HG02763 (cell line): ENCODE results near the gene CTDP1.

Experiments
- ATAC-seq: cut with Tn5 transposase; IDR thresholded peaks from one replicate; pipeline ENCODE4 v1.9.1; 2021; ENCODE audit warnings: mild to moderate bottlenecking, moderate library complexity; ENCODE audit not compliant: unreplicated experiment

CTDP1 gene

DNA sequence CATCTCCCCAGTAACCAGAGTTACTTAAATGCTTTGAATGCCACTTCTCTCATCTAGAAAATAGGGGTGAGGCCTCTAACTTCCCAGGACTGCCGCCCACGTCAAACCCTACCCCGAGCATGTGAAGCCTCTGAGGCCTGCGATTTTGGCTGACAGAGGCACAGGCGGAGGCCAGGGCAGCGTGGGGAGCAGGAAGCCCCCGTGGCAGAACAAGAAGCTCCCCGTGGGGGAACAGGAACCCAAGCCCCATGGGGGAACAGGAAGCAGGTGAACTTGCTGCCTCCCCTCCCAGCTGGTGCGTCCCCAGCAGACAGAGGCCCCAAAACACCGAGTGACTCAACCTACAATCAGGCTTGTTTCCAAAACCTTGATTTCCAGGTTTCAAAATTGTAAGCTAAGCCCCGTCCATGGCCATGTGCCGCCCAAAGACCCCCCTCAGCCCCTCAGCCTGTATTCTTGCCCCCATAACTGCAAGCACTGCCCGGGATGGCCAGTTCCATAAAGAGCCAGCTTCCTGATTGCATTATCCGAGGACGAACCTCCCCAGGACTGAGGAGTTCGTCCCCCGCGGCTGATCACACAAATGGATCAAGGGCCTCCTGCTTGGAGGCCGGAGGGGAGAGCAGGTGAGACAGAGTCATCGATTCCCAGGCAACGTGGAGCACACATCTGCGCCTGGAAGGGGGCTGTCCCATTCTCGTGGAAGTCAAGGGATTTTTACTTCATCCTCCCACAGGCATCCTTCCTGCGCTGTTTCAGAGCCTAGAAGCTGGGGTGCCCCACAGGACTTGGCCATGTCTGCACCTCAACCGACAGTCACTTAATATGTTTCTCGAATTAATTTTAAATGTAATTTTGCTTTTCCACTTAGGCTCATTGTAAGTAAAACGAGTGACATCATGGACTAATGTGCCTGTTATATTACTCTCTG lies 36.3 kb upstream of the CTDP1 start:
- ATAC-seq: no peak

DNA sequence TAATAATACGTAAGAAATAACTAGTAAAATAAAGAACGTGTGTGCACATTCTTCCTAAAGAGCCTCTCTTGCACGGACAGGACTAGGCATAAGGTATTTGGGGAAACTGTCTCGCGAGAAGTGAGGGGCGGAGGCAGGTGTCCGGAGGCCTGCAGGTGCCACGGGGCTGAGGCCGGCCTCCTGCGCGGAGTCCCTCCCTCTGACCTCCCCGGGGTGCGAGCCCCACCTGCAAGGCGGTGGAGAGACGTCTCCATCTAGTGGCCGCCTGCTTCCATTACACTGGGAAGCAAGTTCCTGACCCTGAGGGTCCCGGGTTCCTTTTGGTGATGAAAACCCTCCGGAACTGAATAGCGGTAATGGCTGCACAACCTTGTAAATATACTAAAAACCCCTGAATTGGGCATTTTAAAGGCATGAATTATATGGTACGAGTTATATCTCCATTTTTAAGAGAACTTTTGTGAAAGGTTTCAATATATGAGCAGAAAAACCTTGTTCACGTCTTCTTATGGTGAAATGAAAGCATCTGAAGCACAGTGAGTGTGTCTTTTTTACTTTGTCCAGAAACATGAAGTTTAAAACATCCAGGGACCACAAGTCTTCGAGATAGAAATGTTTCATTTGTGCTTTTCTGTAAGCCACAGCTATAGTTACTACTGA lies 35.5 kb upstream of the CTDP1 start:
- no peak for ATAC-seq

- no peak for ATAC-seq
These were observed 34.9 kb upstream of the CTDP1 start for GRCh38 chr18:79644666-79645057.

DNA sequence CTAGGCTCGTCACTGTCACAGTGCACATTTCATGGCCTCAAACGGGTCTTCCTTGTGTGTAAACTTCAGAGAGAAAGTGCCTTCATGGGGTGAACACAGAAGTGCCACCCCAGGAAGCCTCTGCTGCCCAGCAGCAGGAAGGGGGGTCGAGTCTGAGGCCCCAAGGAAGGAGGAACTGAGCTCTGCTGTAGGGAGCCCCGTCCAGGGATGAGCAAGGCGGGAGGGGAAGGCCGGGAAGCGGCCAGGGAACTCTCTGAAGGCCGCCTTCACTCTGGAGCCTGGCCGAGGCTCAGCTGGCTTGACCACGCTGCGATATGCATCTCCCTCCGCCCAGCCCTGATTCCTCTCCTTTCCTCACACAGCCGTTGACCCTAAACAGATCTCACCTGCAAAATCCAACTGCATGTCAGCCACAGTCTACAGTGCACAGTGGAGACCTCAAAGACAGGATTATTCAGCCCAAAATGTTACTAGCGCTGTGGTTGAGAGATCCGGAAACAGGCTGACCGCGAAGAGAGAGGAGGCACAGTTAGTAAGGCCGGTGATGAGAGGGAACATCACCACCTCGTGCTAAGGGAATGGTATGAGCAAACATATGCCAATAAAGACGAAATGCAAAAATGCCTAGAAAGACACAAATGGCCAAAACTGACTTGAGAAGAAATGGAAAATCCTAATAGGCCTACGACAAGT lies 34.2 kb upstream of the CTDP1 start:
- ATAC-seq: no peak

DNA sequence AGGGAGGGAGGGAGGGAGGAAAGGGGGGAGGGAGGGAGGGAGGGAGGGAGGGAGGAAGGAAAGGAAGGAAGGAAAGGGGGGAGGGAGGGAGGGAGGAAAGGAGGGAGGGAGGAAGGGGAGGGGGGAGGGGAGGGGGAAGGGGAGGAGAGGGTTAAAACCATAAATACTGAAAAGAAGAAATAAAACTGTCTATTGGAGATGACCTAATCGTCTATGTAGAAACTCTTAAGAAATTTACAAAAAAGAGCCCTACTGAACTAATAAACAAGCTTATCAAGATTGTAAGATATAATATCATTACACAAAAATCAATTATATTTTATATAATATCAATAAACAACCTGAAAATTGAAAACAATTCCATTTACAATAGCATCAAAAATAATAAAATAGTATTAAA lies 32.3 kb upstream of the CTDP1 start:
- no peak for ATAC-seq

GRCh38 chr18:79650959-79651358 lies 28.6 kb upstream of the CTDP1 start:
- ATAC-seq: no peak

DNA sequence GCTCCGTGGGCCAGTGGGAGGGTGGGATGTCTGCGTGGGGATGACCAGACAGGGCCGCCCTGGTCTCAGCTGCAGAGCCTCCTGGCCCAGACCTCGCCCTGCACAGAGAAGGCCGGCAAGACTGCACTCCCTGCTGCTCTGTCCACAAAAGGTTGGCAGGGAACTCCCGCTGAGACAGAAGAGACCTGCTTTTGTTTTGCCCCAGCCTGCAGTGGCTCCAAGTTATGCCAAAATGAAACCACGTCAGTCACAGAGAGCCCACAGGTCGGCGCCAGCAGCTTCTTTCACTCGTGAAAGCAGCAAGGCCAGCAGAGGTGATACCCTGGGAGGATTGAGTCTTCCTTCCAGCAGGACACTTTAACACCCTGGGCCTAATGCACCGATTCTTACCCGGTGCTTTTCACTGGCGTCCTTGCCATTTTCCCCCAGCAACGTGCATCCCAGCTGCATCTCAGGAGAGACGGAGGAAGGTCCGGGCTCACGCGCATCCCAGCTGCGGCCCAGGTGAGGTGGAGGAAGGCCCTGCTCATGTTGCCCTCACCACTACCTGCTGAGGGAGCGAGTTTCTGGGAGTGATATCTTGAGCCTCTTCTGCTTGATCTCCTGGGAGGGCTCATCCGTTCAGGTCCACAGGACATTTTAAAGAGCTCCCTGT lies 22.1 kb upstream of the CTDP1 start:
- no peak for ATAC-seq

DNA sequence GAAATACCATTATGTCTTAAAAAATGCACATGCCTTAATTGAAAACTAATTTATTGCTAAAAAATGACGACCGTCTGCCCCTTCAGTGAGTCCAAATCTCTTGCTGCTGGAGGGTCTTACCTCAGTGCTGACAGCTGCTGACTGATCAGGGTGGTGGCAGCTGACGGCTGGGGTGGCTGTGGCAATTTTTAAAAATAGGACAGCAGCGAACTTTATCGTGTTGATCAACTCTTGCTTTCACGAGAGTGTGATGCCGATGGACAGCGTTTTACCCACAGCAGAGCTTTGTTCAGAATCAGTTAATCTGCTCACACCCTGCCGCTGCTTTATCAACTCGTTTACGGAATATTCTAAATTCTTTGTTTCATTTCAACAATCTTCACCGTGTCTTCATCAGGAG lies 21.2 kb upstream of the CTDP1 start:
- ATAC-seq: no peak

DNA sequence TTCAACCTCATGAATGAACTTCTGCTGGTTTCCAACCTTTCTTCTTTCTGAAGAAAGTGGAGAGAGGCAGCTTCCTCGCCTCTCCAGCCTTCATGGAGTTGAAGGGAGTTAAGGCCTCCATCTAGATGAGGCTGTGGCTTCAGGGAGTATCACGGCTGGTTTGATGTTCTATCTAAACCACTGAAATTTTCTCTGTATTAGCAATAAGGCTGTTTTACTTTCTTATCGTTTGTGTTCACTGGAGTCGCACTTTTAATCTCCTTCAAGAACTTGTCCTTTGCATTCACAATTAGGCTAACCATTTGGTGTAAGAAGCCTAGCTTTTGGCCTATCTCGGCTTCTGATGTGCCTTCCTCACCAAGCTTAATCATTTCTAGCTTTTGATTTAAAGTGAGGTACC lies 19.9 kb upstream of the CTDP1 start:
- no peak for ATAC-seq

GRCh38 chr18:79662034-79662433 lies 17.6 kb upstream of the CTDP1 start:
- no peak for ATAC-seq

DNA sequence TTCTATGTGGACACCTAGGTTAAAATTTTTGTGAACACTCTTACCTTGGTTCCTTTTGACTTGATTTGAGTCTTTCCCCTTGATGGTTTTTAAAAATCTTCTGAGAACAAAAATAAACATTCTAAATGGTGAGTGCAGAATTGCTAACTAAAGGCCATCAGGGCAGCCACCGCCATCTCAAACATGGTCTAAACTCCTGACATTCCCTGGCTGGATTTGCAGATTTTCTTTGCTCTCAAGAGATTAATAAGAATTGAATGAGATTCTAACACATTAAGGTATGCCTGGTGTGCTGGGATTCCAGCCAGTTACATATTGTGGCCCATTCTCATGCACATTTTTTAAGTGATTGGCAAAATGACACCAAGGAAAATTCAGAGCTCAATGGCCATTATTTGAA lies 17.2 kb upstream of the CTDP1 start:
- ATAC-seq: no peak

DNA sequence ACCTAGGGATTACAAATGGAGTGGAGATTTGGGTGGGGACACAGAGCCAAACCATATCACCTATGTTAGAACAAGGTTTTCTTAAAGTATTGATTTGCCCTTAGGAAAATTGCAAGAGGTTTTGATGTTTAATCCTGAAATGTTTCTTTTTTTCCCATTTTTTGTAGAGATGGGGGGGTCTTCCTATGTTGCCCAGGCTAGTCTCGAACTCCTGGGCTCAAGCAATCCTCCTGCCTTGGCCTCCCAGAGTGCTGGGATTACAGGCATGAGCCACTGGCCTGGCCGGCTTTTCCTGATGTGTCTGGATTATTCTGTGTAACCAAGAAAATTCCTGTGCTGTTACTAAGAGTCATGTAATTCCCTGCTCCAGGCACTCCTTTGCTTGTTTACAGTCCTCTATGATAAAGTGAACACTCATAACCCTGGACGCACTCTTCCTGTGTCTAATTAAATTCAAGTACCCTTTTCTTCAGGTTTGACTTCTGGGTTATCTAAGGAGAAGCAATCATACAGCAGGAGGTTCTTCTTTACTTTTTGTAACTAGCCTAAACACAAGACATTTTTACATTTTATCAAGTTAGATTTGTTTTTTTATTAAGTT lies 15.0 kb upstream of the CTDP1 start:
- no peak for ATAC-seq

DNA sequence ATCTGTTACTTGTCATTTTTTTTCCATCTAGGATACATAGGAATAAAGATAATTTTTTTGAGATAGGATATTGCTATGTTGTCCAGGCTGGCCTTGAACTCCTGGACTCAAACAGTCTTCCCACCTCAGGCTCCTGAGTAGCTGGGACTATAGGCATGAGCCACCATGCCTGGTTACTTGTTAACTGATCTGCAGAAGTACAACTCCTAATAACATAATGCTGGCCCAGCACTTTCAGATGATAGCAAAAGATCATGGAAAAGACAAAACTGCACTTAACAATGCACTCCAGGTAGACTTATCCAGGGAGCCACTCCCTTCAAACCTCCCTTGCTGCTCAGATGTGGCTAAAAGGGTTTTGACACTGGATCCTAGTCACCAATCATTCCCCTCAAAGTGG lies 11.4 kb upstream of the CTDP1 start:
- ATAC-seq: no peak

- no peak for ATAC-seq
These were observed 6.9 kb upstream of the CTDP1 start for GRCh38 chr18:79672490-79673276.

DNA sequence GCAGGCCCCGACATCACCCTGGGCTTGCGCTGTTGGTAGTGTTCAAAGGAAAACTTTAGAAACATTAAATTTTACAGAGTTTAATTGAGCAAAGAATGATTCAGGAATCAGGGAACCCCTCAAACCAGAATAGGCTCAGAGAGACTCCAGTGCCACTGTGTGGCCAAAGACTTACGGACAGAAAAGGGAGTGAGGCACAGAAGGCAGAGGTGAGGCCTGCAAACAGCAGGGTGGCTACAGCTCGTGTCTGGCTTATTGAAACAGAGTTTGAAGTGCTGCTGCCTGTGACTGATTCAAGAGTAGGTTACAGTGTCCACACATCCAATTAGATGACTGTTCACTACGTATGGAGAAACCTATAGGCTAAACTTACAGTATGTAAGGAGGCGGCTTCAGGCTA lies 2.4 kb upstream of the CTDP1 start:
- no peak for ATAC-seq

GRCh38 chr18:79677840-79678239 lies 1.8 kb upstream of the CTDP1 start:
- ATAC-seq: no peak

DNA sequence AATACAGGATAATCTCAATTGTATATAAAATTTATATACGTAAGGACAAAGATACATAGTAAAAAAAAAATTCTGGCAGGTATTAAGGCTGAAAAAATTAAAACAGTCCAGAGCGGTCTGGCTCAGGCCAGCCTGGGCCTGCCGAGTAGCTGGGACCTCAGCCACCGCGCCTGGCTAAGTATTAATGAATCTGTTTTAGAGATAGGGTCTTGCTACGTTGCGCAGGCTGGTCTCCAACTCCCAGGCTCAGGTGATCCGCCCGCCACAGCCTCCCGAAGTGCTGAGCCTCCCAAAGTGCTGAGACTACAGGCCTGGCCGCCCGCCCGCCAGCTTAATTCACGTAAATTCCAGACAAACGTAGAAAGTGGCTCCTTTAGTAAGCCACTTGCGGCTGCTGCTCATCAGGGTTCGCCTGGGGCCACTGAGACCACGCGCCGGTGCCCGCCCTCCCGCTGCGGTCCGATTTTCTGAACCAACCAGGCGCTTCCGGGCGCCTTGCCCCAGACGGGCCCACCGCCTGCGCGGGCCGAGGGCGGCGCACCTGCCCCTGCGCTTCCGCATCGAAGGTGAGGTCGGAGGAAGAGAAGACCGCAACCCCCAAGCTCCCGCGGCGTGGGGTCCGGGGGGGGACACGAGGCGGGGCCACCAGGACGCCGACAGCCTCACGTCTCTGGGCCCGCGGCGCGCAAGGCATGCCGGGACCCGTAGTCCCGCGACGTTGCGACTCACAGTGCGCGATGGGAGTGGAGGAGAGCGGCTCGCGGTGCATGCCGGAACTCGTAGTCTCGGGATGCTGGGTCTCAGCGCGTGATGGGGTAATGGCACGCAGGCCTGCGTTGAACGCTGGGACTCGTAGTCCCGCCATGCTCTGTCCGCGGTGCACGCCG lies 695 bp upstream of the CTDP1 start:
- peak; percentile 94 for ATAC-seq

DNA sequence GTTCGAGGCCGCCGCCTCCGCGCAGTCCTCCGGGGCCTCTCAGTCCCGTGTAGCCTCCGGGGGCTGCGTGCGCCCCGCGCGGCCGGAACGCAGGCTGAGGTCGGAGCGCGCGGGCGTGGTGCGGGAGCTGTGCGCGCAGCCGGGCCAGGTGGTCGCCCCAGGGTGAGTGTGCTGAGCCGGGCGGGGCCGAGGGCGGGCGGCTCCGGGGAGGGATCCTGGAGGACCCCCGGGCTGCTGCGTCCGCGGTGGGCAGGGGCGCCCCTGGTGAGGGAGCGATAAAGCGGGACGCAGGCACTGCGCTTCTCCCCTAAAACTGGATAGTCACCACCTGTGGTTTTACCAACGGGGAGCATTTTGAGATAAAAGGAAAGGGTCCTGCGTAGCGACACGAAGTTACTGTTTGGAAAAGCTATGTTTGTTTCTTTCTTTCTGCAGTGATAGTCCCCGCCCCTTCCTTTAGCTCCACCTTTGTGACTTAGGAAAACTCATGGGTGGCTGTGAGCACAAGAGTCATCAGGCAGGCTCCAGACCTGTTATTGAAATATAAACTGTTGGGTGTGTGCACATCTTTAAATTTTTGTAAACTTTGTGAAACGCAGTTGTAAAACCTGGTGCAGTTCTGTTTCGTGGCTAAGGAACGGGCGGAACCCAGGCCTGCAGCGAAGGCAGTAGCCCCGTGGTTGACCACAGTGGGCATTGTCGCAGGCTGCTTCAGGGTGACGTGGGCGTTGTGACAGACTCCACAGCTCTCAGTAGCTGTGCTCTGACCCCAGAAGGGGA lies 687 bp downstream of the CTDP1 start:
- ATAC-seq: peak; percentile 1
